T-cell (primary cell): ENCODE measurements around the gene MRPL9. TPM values are rescaled to one million over a fixed set of nuclear protein-coding genes. Genes with fewer than 3 reads are reported as not detected.
"Not testable (repeated sequence)": the region's sequence is repeated elsewhere in the genome, so short reads cannot be mapped to it uniquely, and the experiment has no call there.

Source experiments
- ATAC-seq, 4 experiments: fragments of 200-7000 bp in 3 of 4; fragments of 150-1000 bp in 1 of 4; cut with Tn5 transposase; replicated peaks in 1 of 4; 1 replicate in 3 of 4; 2 replicates in 1 of 4; pipeline ENCODE4 v1.10.0; 2021; ENCODE audit warnings: moderate library complexity in 3 of 4, mild to moderate bottlenecking in 2 of 4, moderate number of reproducible peaks in 1 of 4
- CTCF ChIA-PET, 2 donors: fragments of 300-600 bp; sonication (Branson Sonifier 250); formaldehyde crosslinking; loops; one replicate each; lab custom pipeline; 2022; ENCODE audit warnings: antibody characterized with exemption in 2 of 2; lab: Charles Lee
- POLR2A ChIA-PET, 2 donors: fragments of 300-600 bp; sonication (Branson Sonifier 250); formaldehyde crosslinking; loops; one replicate each; lab custom pipeline; 2022; ENCODE audit warnings: antibody characterized with exemption in 2 of 2; lab: Charles Lee
- DNase-seq, 35 experiments: peaks; one replicate each; pipeline versions ENCODE4 v3.0.0 to v3.0.0-alpha.2; 2013 to 2023
- H3K27ac ChIP-seq: one replicate; pipeline ENCODE4 v1.5.1; 2013; ENCODE audit warnings: low read length
- H3K27me3 ChIP-seq, 2 experiments: replicated peaks in 1 of 2; 1 replicate in 1 of 2; 2 replicates in 1 of 2; pipeline versions ENCODE4 v1.6.1 to v1.7.0; 2013; ENCODE audit warnings: low read length in 1 of 2, mixed read lengths in 1 of 2; ENCODE audit not compliant: control insufficient read depth in 2 of 2, insufficient read depth in 2 of 2; ENCODE audit errors: extremely low read depth in 1 of 2
- H3K36me3 ChIP-seq, 2 donors: 1 replicate in 1 of 2; 2 replicates in 1 of 2; pipeline versions ENCODE4 v1.6.1 to v1.7.0; 2013; ENCODE audit warnings: low read length in 1 of 2; ENCODE audit not compliant: control insufficient read depth in 2 of 2, insufficient read depth in 1 of 2; ENCODE audit errors: extremely low read depth in 1 of 2
- H3K4me1 ChIP-seq, 2 experiments: 1 replicate in 1 of 2; 2 replicates in 1 of 2; pipeline versions ENCODE4 v1.6.1 to v1.7.0; 2013; ENCODE audit warnings: low read length in 2 of 2, mixed read lengths in 1 of 2; ENCODE audit not compliant: insufficient read depth in 2 of 2, control insufficient read depth in 1 of 2; ENCODE audit errors: extremely low read depth in 1 of 2
- H3K4me3 ChIP-seq, 2 donors: 1 replicate in 1 of 2; 2 replicates in 1 of 2; pipeline versions ENCODE4 v1.5.1 to v1.7.0; 2013; ENCODE audit warnings: mild to moderate bottlenecking in 2 of 2, low read length in 1 of 2, moderate library complexity in 1 of 2; ENCODE audit not compliant: control insufficient read depth in 1 of 2; ENCODE audit errors: extremely low read depth in 1 of 2
- H3K9me3 ChIP-seq: 2 replicates; pipeline ENCODE4 v1.7.0; 2013
- H3K27ac Mint-ChIP-seq, 2 donors: one replicate each; pipeline ENCODE4 v1.8.0; 2020 to 2021; ENCODE audit warnings: mild to moderate bottlenecking in 2 of 2, mixed read lengths in 2 of 2
- H3K27me3 Mint-ChIP-seq, 2 donors: one replicate each; pipeline ENCODE4 v1.8.0; 2021 to 2022; ENCODE audit warnings: mixed read lengths in 2 of 2
- H3K36me3 Mint-ChIP-seq: one replicate; pipeline ENCODE4 v1.8.0; 2021; ENCODE audit warnings: mixed read lengths
- H3K4me1 Mint-ChIP-seq, 3 donors: one replicate each; pipeline ENCODE4 v1.8.0; 2020 to 2022; ENCODE audit warnings: mixed read lengths in 3 of 3, mild to moderate bottlenecking in 1 of 3
- H3K4me3 Mint-ChIP-seq, 3 donors: one replicate each; pipeline ENCODE4 v1.8.0; 2020 to 2022; ENCODE audit warnings: mild to moderate bottlenecking in 3 of 3, mixed read lengths in 3 of 3, moderate library complexity in 3 of 3
- H3K9me3 Mint-ChIP-seq, 3 donors: one replicate each; pipeline ENCODE4 v1.8.0; 2020 to 2022; ENCODE audit warnings: mixed read lengths in 3 of 3
- WGBS: methylation state at CpG from one replicate; pipeline ENCODE4 v1.1.5; 2013; ENCODE audit warnings: missing lambda C conversion rate; ENCODE audit not compliant: insufficient coverage; 5-methylcytosine and 5-hydroxymethylcytosine counted together
- total RNA-seq, 35 experiments: library from RNA in 6 of 35; stranded (reverse) in 6 of 35; fragments of 120-200 nt in 1 of 35; gene quantifications; one replicate each; pipeline versions ENCODE4 v1.2.1 to v1.2.4 and lab custom pipeline; 2013 to 2026

Gene MRPL9
- total RNA-seq, 5 donors from 2014 or later (not counting 1 experiment from before 2014, with no cell fraction given), result 72.0 to 131 (median 88.7) TPM

GRCh38 chr1:151756291-151756690 lies 7.0 kb downstream of the MRPL9 start:
- no peaks in the 10 kb centered on the region for H3K9me3 Mint-ChIP-seq
- no peak overlapping the region for H3K27ac Mint-ChIP-seq
- H3K4me3 Mint-ChIP-seq, result no peak overlapping the region
- no peak for DNase-seq
- CTCF ChIA-PET, result no interaction called here
- H3K36me3 Mint-ChIP-seq, result peaks cover 31% of the 10 kb centered on the region
- Histone ChIP-seq H3K4me3 (no peak overlapping the region), H3K4me1 (no peaks in the 10 kb centered on the region), H3K9me3 (no peaks in the 10 kb centered on the region), H3K36me3 (peaks cover 3 to 31% of the 10 kb centered on the region in 2 donors), H3K27ac (no peak overlapping the region), H3K27me3 (no peaks in the 10 kb centered on the region)
- no CpG with 5 or more reads among the region's 1 CpG for WGBS
- H3K27me3 Mint-ChIP-seq, result peaks cover 3 to 5% of the 10 kb centered on the region in 2 donors
- H3K4me1 Mint-ChIP-seq, result peaks cover 0 to 4% (median 0%) of the 10 kb centered on the region in 3 donors
- no peak for ATAC-seq
- POLR2A ChIA-PET, result no interaction called here

GRCh38 chr1:151741516-151741915 lies 21.8 kb downstream of the MRPL9 start:
- H3K27me3 ChIP-seq, result no peaks in the 10 kb centered on the region
- DNase-seq (no peak), ATAC-seq (no peak)
- WGBS, result 95% methylated on average over 2 of the region's 4 CpGs
- H3K4me3 Mint-ChIP-seq, result no peak overlapping the region
- no peak overlapping the region for H3K4me3 ChIP-seq
- peaks cover 3% of the 10 kb centered on the region for H3K36me3 Mint-ChIP-seq
- no peaks in the 10 kb centered on the region for H3K4me1 ChIP-seq
- H3K9me3 ChIP-seq, result no peaks in the 10 kb centered on the region
- H3K27me3 Mint-ChIP-seq, result no peaks in the 10 kb centered on the region
- H3K27ac Mint-ChIP-seq, result peak overlapping the region in 1 of 2 donors; percentile 31
- CTCF ChIA-PET, result no interaction called here
- no peaks in the 10 kb centered on the region for H3K4me1 Mint-ChIP-seq
- no peak overlapping the region for H3K27ac ChIP-seq
- H3K9me3 Mint-ChIP-seq, result peaks cover 8 to 12% (median 9%) of the 10 kb centered on the region in 3 donors
- no peaks in the 10 kb centered on the region for H3K36me3 ChIP-seq
- POLR2A ChIA-PET, result interaction anchor here in 1 of 2 donors (0.7 kb wide), 1 partner anchor 11 kb away, joined by 5 read pairs; no protein-coding TSS in a partner anchor

- Mint-ChIP-seq H3K27me3 (peaks cover 0 to 2% of the 10 kb centered on the region in 2 donors), H3K4me1 (peaks cover 0 to 4% (median 0%) of the 10 kb centered on the region in 3 donors), H3K36me3 (peaks cover 3% of the 10 kb centered on the region), H3K27ac (no peak overlapping the region), H3K9me3 (peaks cover 8 to 13% (median 9%) of the 10 kb centered on the region in 3 donors), H3K4me3 (no peak overlapping the region)
- no peak for ATAC-seq
- Histone ChIP-seq H3K27ac (no peak overlapping the region), H3K27me3 (no peaks in the 10 kb centered on the region), H3K36me3 (no peaks in the 10 kb centered on the region), H3K9me3 (no peaks in the 10 kb centered on the region), H3K4me3 (no peak overlapping the region), H3K4me1 (no peaks in the 10 kb centered on the region)
- CTCF ChIA-PET, result no interaction called here
- no peak for DNase-seq
- 76% methylated on average over 3 of the region's 3 CpGs for WGBS
- POLR2A ChIA-PET, result no interaction called here
Observed at GRCh38 chr1:151739590-151740355, 23.5 kb downstream of the MRPL9 start.

- H3K4me1 ChIP-seq, result no peaks in the 10 kb centered on the region
- POLR2A ChIA-PET, result no interaction called here
- no peaks in the 10 kb centered on the region for H3K36me3 ChIP-seq
- no peak overlapping the region for H3K4me3 ChIP-seq
- no peaks in the 10 kb centered on the region for H3K9me3 ChIP-seq
- Mint-ChIP-seq H3K36me3 (peaks cover 3% of the 10 kb centered on the region), H3K4me1 (peaks cover 0 to 4% (median 0%) of the 10 kb centered on the region in 3 donors), H3K9me3 (peaks cover 8 to 13% (median 9%) of the 10 kb centered on the region in 3 donors), H3K27me3 (peaks cover 5% of the 10 kb centered on the region in 2 donors), H3K4me3 (no peak overlapping the region), H3K27ac (no peak overlapping the region)
- ATAC-seq (no peak), DNase-seq (no peak)
- peaks cover 0 to 7% of the 10 kb centered on the region in 2 experiments for H3K27me3 ChIP-seq
- no peak overlapping the region for H3K27ac ChIP-seq
- CTCF ChIA-PET, result interaction anchor here in 1 of 2 donors (0.6 kb wide), 2 partner anchors 16 to 1910 kb away, joined by 3 to 4 read pairs; partner anchors contain the start of gene RIIAD1
Observed at GRCh38 chr1:151737479-151737878, 25.8 kb downstream of the MRPL9 start.

GRCh38 chr1:151737026-151737425 lies 26.3 kb downstream of the MRPL9 start:
- Histone ChIP-seq H3K4me3 (no peak overlapping the region), H3K9me3 (no peaks in the 10 kb centered on the region), H3K27ac (no peak overlapping the region), H3K36me3 (no peaks in the 10 kb centered on the region), H3K27me3 (peaks cover 0 to 7% of the 10 kb centered on the region in 2 experiments), H3K4me1 (no peaks in the 10 kb centered on the region)
- H3K4me3 Mint-ChIP-seq, result no peak overlapping the region
- H3K36me3 Mint-ChIP-seq, result peaks cover 3% of the 10 kb centered on the region
- ATAC-seq (no peak), DNase-seq (no peak)
- POLR2A ChIA-PET, result no interaction called here
- peaks cover 8 to 13% (median 9%) of the 10 kb centered on the region in 3 donors for H3K9me3 Mint-ChIP-seq
- CTCF ChIA-PET, result no interaction called here
- no peak overlapping the region for H3K27ac Mint-ChIP-seq
- H3K27me3 Mint-ChIP-seq, result peaks cover 5% of the 10 kb centered on the region in 2 donors
- WGBS, result no CpG with 5 or more reads among the region's 2 CpGs
- H3K4me1 Mint-ChIP-seq, result peaks cover 0 to 4% (median 0%) of the 10 kb centered on the region in 3 donors

- H3K4me3 Mint-ChIP-seq, H3K27ac ChIP-seq, H3K27ac Mint-ChIP-seq, ATAC-seq, H3K4me1 ChIP-seq, H3K36me3 ChIP-seq, POLR2A ChIA-PET, H3K4me3 ChIP-seq, H3K9me3 ChIP-seq, H3K4me1 Mint-ChIP-seq, H3K36me3 Mint-ChIP-seq, DNase-seq, CTCF ChIA-PET: not testable (repeated sequence)
- peaks cover 0 to 17% of the 10 kb centered on the region in 2 experiments for H3K27me3 ChIP-seq
- WGBS, result 77% methylated on average over 9 of the region's 9 CpGs
- Mint-ChIP-seq H3K27me3 (peaks cover 16 to 23% of the 10 kb centered on the region in 2 donors), H3K9me3 (peaks cover 8 to 13% (median 9%) of the 10 kb centered on the region in 3 donors)
Observed at GRCh38 chr1:151733995-151734394, 29.3 kb downstream of the MRPL9 start.
